ENCODE data around the gene COL5A1.

DNA sequence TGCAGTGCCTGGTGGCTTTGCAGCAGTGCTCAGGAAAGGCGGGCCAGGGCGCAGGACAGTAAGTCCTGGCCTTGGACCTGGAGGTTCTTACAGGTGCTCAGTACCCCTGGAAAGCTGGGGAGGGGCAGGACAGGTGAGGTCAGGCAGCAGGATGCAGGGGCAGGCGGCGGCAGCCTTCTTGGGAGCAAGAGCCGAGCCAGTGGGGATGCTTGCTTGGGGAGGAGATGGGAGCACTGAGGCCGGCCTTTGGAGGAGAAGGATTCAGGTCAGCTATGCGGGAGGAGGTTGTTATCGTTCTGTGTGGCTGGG is 98.0 kb downstream of the COL5A1 start:
- TF ChIP-seq, protein P1, sequence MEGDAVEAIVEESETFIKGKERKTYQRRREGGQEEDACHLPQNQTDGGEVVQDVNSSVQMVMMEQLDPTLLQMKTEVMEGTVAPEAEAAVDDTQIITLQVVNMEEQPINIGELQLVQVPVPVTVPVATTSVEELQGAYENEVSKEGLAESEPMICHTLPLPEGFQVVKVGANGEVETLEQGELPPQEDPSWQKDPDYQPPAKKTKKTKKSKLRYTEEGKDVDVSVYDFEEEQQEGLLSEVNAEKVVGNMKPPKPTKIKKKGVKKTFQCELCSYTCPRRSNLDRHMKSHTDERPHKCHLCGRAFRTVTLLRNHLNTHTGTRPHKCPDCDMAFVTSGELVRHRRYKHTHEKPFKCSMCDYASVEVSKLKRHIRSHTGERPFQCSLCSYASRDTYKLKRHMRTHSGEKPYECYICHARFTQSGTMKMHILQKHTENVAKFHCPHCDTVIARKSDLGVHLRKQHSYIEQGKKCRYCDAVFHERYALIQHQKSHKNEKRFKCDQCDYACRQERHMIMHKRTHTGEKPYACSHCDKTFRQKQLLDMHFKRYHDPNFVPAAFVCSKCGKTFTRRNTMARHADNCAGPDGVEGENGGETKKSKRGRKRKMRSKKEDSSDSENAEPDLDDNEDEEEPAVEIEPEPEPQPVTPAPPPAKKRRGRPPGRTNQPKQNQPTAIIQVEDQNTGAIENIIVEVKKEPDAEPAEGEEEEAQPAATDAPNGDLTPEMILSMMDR (IDR thresholded peaks at IDR 0.05) = no peak
- no peak for TF ChIP-seq POLR2A (IDR thresholded peaks at IDR 0.05)

All from Peyer's patch (tissue), 4 donors.